ENCODE data around the gene CCDC107.

The CCDC107 gene

DNA sequence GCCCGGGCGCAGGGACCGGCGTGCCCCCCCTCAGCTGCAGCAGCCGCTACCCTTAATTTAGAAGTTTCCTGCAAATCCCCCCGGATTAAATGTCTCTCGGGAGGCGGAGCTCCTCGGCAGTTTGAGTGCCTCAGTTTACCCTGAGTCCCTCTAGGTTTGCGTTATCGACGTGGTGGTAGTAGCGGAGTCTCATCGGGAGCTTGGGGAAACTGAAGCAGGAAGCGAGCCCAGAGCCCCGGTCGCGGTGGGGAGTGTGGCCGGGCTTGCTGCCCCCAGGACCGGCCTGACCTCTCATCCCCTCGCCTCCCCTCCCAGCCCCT is 32.2 kb downstream of the CCDC107 start:
- Histone ChIP-seq H3K36me3 (ENCODE audit: control insufficient read depth in 1 of 2, insufficient read depth in 2 of 2, low read length in 2 of 2) (no peaks in the 10 kb centered on the region), H3K27me3 (ENCODE audit: control insufficient read depth in 1 of 2, insufficient read depth in 2 of 2, low read length in 2 of 2) (no peaks in the 10 kb centered on the region), H3K9me3 (ENCODE audit: control insufficient read depth in 1 of 2, low read length in 2 of 2) (no peaks in the 10 kb centered on the region), H3K27ac (ENCODE audit: low read depth, low read length) (peak overlapping the region; percentile 73), H3K9ac (ENCODE audit: low read depth in 1 of 2, low read length in 2 of 2) (peak overlapping the region; percentile 28 to 69), H3K4me1 (ENCODE audit: control insufficient read depth in 1 of 2, insufficient read depth in 2 of 2, low read length in 2 of 2) (peaks cover 15 to 22% of the 10 kb centered on the region in 2 donors), H3K4me3 (ENCODE audit: low read depth in 1 of 2, low read length in 2 of 2) (peak overlapping the region; percentile 69 to 75)

DNA sequence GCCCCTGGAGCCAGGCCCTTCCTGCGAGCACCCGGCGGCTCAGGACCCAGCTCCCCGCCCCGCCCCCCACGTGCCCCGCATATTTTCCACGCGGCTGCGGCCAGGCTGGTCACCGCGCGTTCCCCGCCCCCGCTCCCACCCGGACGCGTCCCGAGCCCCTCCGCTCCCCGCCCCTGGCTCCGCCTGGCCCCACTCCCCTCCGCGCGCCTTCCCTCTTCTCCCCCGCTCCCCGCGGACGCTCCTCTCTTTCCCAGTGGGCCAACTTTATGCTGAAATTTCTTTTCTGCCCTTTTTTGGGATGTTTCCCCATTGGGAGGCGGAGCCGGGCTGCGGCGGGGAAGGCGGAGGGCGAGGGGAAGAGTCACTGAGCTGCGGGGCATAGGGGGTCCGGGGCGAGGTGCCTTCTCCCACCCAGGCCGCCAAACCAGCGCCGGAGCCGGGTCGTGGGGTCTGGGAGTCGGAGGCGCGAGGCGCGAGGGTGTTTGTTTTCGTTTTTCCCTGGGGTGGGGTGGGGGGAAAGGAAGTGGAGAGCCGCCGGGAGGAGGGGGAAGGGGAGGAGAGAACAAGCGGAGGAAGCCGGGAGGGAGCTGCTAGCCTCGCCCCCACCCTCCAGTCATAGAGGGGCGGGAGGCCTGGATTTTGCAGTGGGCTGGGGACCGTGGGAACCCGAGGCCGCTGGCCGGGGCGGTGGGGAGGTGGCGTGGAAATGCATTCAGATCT is 32.7 kb downstream of the CCDC107 start:
- peak overlapping the region; percentile 69 to 75 for H3K4me3 ChIP-seq (ENCODE audit: low read depth in 1 of 2, low read length in 2 of 2)

GRCh38 chr9:35691334-35691650 is 33.2 kb downstream of the CCDC107 start:
- H3K27ac ChIP-seq (ENCODE audit: low read depth, low read length), result peak overlapping the region; percentile 43
- H3K9me3 ChIP-seq (ENCODE audit: control insufficient read depth in 1 of 2, low read length in 2 of 2), result no peaks in the 10 kb centered on the region
- H3K27me3 ChIP-seq (ENCODE audit: control insufficient read depth in 1 of 2, insufficient read depth in 2 of 2, low read length in 2 of 2), result no peaks in the 10 kb centered on the region
- peaks cover 23 to 30% of the 10 kb centered on the region in 2 donors for H3K4me1 ChIP-seq (ENCODE audit: control insufficient read depth in 1 of 2, insufficient read depth in 2 of 2, low read length in 2 of 2)
- peak overlapping the region; percentile 69 to 75 for H3K4me3 ChIP-seq (ENCODE audit: low read depth in 1 of 2, low read length in 2 of 2)
- peaks cover 0 to 3% of the 10 kb centered on the region in 2 donors for H3K36me3 ChIP-seq (ENCODE audit: control insufficient read depth in 1 of 2, insufficient read depth in 2 of 2, low read length in 2 of 2)
- H3K9ac ChIP-seq (ENCODE audit: low read depth in 1 of 2, low read length in 2 of 2), result peak overlapping the region; percentile 67 to 74

More for the DNA sequence above, 32.7 kb downstream of the CCDC107 start:
- Histone ChIP-seq H3K36me3 (ENCODE audit: control insufficient read depth in 1 of 2, insufficient read depth in 2 of 2, low read length in 2 of 2) (no peaks in the 10 kb centered on the region), H3K9me3 (ENCODE audit: control insufficient read depth in 1 of 2, low read length in 2 of 2) (no peaks in the 10 kb centered on the region), H3K27ac (ENCODE audit: low read depth, low read length) (peak overlapping the region; percentile 73), H3K27me3 (ENCODE audit: control insufficient read depth in 1 of 2, insufficient read depth in 2 of 2, low read length in 2 of 2) (no peaks in the 10 kb centered on the region), H3K4me1 (ENCODE audit: control insufficient read depth in 1 of 2, insufficient read depth in 2 of 2, low read length in 2 of 2) (peaks cover 18 to 25% of the 10 kb centered on the region in 2 donors), H3K9ac (ENCODE audit: low read depth in 1 of 2, low read length in 2 of 2) (peak overlapping the region; percentile 69 to 74)

DNA sequence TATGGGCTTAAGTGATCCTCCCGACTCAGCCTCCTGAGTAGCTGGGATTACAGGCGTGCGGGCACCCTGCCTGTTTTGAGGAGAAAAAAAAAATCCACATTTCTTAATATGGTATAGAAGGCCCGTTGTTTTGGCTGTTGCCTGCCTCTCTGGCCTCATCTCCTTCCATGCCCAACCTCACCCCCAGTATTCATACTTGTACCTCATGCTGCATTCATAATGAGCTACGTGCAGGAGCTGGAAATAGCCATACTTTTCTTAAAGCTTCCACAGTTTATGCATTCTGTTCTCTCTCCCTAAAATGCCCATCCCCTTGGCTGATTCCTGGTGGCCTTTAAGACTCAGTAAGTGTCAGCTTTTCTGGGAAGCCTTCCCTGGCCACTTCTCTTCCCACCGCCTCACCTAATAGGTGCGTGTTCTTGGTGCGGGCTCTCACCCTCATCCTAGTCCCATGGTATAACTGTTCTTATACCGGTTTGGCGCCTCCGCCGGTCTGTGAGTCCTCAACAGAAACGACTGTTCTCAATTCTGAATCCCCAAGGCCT is 33.7 kb downstream of the CCDC107 start:
- H3K4me1 ChIP-seq (ENCODE audit: control insufficient read depth in 1 of 2, insufficient read depth in 2 of 2, low read length in 2 of 2), result peaks cover 29 to 34% of the 10 kb centered on the region in 2 donors

GRCh38 chr9:35695943-35696401 is 37.9 kb downstream of the CCDC107 start:
- Histone ChIP-seq H3K4me1 (ENCODE audit: control insufficient read depth in 1 of 2, insufficient read depth in 2 of 2, low read length in 2 of 2) (peaks cover 15 to 16% of the 10 kb centered on the region in 2 donors), H3K27ac (ENCODE audit: low read depth, low read length) (no peak overlapping the region), H3K9me3 (ENCODE audit: control insufficient read depth in 1 of 2, low read length in 2 of 2) (no peaks in the 10 kb centered on the region), H3K9ac (ENCODE audit: low read depth in 1 of 2, low read length in 2 of 2) (no peak overlapping the region), H3K27me3 (ENCODE audit: control insufficient read depth in 1 of 2, insufficient read depth in 2 of 2, low read length in 2 of 2) (no peaks in the 10 kb centered on the region), H3K36me3 (ENCODE audit: control insufficient read depth in 1 of 2, insufficient read depth in 2 of 2, low read length in 2 of 2) (peaks cover 44 to 50% of the 10 kb centered on the region in 2 donors), H3K4me3 (ENCODE audit: low read depth in 1 of 2, low read length in 2 of 2) (no peak overlapping the region)

More for the DNA sequence above, 33.7 kb downstream of the CCDC107 start:
- H3K27me3 ChIP-seq (ENCODE audit: control insufficient read depth in 1 of 2, insufficient read depth in 2 of 2, low read length in 2 of 2), result no peaks in the 10 kb centered on the region
- no peaks in the 10 kb centered on the region for H3K9me3 ChIP-seq (ENCODE audit: control insufficient read depth in 1 of 2, low read length in 2 of 2)
- no peak overlapping the region for H3K27ac ChIP-seq (ENCODE audit: low read depth, low read length)
- H3K36me3 ChIP-seq (ENCODE audit: control insufficient read depth in 1 of 2, insufficient read depth in 2 of 2, low read length in 2 of 2), result peaks cover 3 to 9% of the 10 kb centered on the region in 2 donors
- H3K4me3 ChIP-seq (ENCODE audit: low read depth in 1 of 2, low read length in 2 of 2), result no peak overlapping the region
- no peak overlapping the region for H3K9ac ChIP-seq (ENCODE audit: low read depth in 1 of 2, low read length in 2 of 2)

- Histone ChIP-seq H3K36me3 (ENCODE audit: control insufficient read depth in 1 of 2, insufficient read depth in 2 of 2, low read length in 2 of 2) (peaks cover 49 to 57% of the 10 kb centered on the region in 2 donors), H3K27ac (ENCODE audit: low read depth, low read length) (no peak overlapping the region), H3K27me3 (ENCODE audit: control insufficient read depth in 1 of 2, insufficient read depth in 2 of 2, low read length in 2 of 2) (no peaks in the 10 kb centered on the region), H3K4me3 (ENCODE audit: low read depth in 1 of 2, low read length in 2 of 2) (no peak overlapping the region), H3K9me3 (ENCODE audit: control insufficient read depth in 1 of 2, low read length in 2 of 2) (no peaks in the 10 kb centered on the region), H3K9ac (ENCODE audit: low read depth in 1 of 2, low read length in 2 of 2) (no peak overlapping the region), H3K4me1 (ENCODE audit: control insufficient read depth in 1 of 2, insufficient read depth in 2 of 2, low read length in 2 of 2) (peaks cover 12 to 16% of the 10 kb centered on the region in 2 donors)
These were observed 38.6 kb downstream of the CCDC107 start for GRCh38 chr9:35696520-35697215.

GRCh38 chr9:35697486-35697885 is 39.4 kb downstream of the CCDC107 start:
- no peaks in the 10 kb centered on the region for H3K9me3 ChIP-seq (ENCODE audit: control insufficient read depth in 1 of 2, low read length in 2 of 2)
- H3K27me3 ChIP-seq (ENCODE audit: control insufficient read depth in 1 of 2, insufficient read depth in 2 of 2, low read length in 2 of 2), result no peaks in the 10 kb centered on the region
- H3K9ac ChIP-seq (ENCODE audit: low read depth in 1 of 2, low read length in 2 of 2), result no peak overlapping the region
- H3K4me1 ChIP-seq (ENCODE audit: control insufficient read depth in 1 of 2, insufficient read depth in 2 of 2, low read length in 2 of 2), result peaks cover 12 to 16% of the 10 kb centered on the region in 2 donors
- no peak overlapping the region for H3K4me3 ChIP-seq (ENCODE audit: low read depth in 1 of 2, low read length in 2 of 2)
- peaks cover 55 to 65% of the 10 kb centered on the region in 2 donors for H3K36me3 ChIP-seq (ENCODE audit: control insufficient read depth in 1 of 2, insufficient read depth in 2 of 2, low read length in 2 of 2)
- H3K27ac ChIP-seq (ENCODE audit: low read depth, low read length), result no peak overlapping the region

GRCh38 chr9:35698231-35698630 is 40.1 kb downstream of the CCDC107 start:
- H3K9ac ChIP-seq (ENCODE audit: low read depth in 1 of 2, low read length in 2 of 2), result no peak overlapping the region
- no peak overlapping the region for H3K4me3 ChIP-seq (ENCODE audit: low read depth in 1 of 2, low read length in 2 of 2)
- H3K27ac ChIP-seq (ENCODE audit: low read depth, low read length), result no peak overlapping the region
- peaks cover 12 to 16% of the 10 kb centered on the region in 2 donors for H3K4me1 ChIP-seq (ENCODE audit: control insufficient read depth in 1 of 2, insufficient read depth in 2 of 2, low read length in 2 of 2)
- peaks cover 61 to 72% of the 10 kb centered on the region in 2 donors for H3K36me3 ChIP-seq (ENCODE audit: control insufficient read depth in 1 of 2, insufficient read depth in 2 of 2, low read length in 2 of 2)
- no peaks in the 10 kb centered on the region for H3K9me3 ChIP-seq (ENCODE audit: control insufficient read depth in 1 of 2, low read length in 2 of 2)
- H3K27me3 ChIP-seq (ENCODE audit: control insufficient read depth in 1 of 2, insufficient read depth in 2 of 2, low read length in 2 of 2), result no peaks in the 10 kb centered on the region

GRCh38 chr9:35700031-35700430 is 41.9 kb downstream of the CCDC107 start:
- H3K27me3 ChIP-seq (ENCODE audit: control insufficient read depth in 1 of 2, insufficient read depth in 2 of 2, low read length in 2 of 2), result no peaks in the 10 kb centered on the region
- H3K9ac ChIP-seq (ENCODE audit: low read depth in 1 of 2, low read length in 2 of 2), result no peak overlapping the region
- no peak overlapping the region for H3K4me3 ChIP-seq (ENCODE audit: low read depth in 1 of 2, low read length in 2 of 2)
- H3K9me3 ChIP-seq (ENCODE audit: control insufficient read depth in 1 of 2, low read length in 2 of 2), result no peaks in the 10 kb centered on the region
- no peak overlapping the region for H3K27ac ChIP-seq (ENCODE audit: low read depth, low read length)
- peaks cover 12 to 16% of the 10 kb centered on the region in 2 donors for H3K4me1 ChIP-seq (ENCODE audit: control insufficient read depth in 1 of 2, insufficient read depth in 2 of 2, low read length in 2 of 2)
- peaks cover 79 to 90% of the 10 kb centered on the region in 2 donors for H3K36me3 ChIP-seq (ENCODE audit: control insufficient read depth in 1 of 2, insufficient read depth in 2 of 2, low read length in 2 of 2)

GRCh38 chr9:35700942-35701341 is 42.9 kb downstream of the CCDC107 start:
- no peaks in the 10 kb centered on the region for H3K9me3 ChIP-seq (ENCODE audit: control insufficient read depth in 1 of 2, low read length in 2 of 2)
- no peak overlapping the region for H3K9ac ChIP-seq (ENCODE audit: low read depth in 1 of 2, low read length in 2 of 2)
- no peak overlapping the region for H3K27ac ChIP-seq (ENCODE audit: low read depth, low read length)
- no peak overlapping the region for H3K4me3 ChIP-seq (ENCODE audit: low read depth in 1 of 2, low read length in 2 of 2)
- H3K27me3 ChIP-seq (ENCODE audit: control insufficient read depth in 1 of 2, insufficient read depth in 2 of 2, low read length in 2 of 2), result no peaks in the 10 kb centered on the region
- peaks cover 8 to 11% of the 10 kb centered on the region in 2 donors for H3K4me1 ChIP-seq (ENCODE audit: control insufficient read depth in 1 of 2, insufficient read depth in 2 of 2, low read length in 2 of 2)
- H3K36me3 ChIP-seq (ENCODE audit: control insufficient read depth in 1 of 2, insufficient read depth in 2 of 2, low read length in 2 of 2), result peaks cover 87 to 99% of the 10 kb centered on the region in 2 donors

All from duodenal mucosa (tissue), 2 donors.